Choroid plexus epithelial cell (primary cell): ENCODE measurements around the gene KIFC1.

Experiments
- DNase-seq: peaks from one replicate; pipeline ENCODE4 v3.0.0-alpha.2; 2010; ENCODE audit warnings: low read depth
- H3K4me3 ChIP-seq: 2 replicates; pipeline ENCODE4 v1.5.1; 2011; ENCODE audit warnings: low read depth, mild to moderate bottlenecking, control low read depth, low read length, moderate library complexity
- CTCF ChIP-seq: conservative IDR thresholded peaks from 2 replicates; pipeline ENCODE4 v1.5.1; 2011; ENCODE audit warnings: low read depth, mild to moderate bottlenecking, control low read depth, inconsistent platforms, low read length, moderate library complexity

KIFC1 gene

DNA sequence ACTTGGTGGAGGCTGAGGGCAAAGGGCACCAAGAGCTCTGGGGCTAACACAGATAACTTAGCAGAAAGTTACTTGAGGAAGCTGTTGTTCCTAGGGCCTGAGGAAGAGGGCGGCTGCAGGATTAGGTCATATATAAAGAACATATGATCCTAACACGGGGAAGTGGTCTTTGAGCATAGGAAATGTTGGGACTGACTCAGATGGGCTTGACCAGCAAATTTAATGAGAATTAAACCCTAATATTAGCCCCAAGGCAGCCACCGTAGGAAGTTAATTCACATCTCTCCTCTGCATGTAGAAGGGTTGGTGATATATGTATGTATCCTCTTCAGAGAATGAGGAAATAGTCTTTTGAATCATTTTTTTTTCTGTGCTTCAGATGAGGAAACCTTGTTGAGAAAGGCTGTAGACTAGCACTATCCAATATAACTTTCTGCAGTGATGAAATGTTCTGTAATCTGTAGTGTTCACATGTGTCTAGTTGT, 53.5 kb downstream of the KIFC1 start:
- no peak for TF ChIP-seq CTCF
- no peak overlapping the region for H3K4me3 ChIP-seq
- DNase-seq, result no peak

- no peak overlapping the region for H3K4me3 ChIP-seq
- DNase-seq, result no peak
- no peak for TF ChIP-seq CTCF
Measured at GRCh38 chr6:33446356-33446755, 54.7 kb downstream of the KIFC1 start.

- no peak overlapping the region for H3K4me3 ChIP-seq
- no peak for TF ChIP-seq CTCF
- peak; percentile 15 for DNase-seq
Measured at GRCh38 chr6:33450434-33450833, 58.8 kb downstream of the KIFC1 start.

DNA sequence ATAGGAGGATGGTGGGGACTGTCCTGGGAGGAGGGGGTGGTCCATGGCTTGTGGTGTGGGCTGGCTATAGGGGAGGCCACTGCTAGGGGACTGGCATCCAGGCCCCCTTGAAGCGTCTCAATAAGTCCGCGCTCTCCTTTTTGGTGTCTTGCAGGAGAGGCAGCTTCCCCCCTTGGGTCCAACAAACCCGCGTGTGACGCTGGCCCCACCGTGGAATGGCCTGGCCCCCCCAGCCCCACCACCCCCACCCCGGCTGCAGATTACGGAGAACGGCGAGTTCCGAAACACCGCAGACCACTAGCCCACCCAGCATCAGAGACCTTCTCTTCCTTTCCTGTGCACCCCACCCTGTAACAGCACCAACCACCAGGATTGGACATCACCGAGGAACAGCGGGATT, 60.0 kb downstream of the KIFC1 start:
- no peak for DNase-seq
- no peak for TF ChIP-seq CTCF
- H3K4me3 ChIP-seq, result no peak overlapping the region

DNA sequence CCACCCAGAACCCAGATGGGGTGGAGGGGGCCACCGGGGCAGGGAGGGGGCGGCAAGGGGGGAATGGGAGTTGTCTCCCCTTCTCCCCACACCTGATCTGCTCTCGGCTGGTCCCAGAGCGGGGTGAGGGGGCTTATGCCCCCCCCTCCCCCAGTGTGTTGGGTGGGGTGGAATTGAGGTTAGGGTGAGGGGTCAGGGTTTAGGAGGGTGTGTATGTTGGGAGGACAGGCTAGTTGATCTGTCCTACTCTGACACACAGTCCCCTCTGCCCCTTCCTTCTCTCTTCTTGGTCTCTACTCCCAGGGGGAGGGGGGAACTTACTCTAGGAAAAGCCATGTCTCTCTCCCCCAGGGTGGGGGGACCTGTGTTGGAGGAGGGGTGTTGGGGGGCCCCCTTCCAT, 60.9 kb downstream of the KIFC1 start:
- H3K4me3 ChIP-seq, result no peak overlapping the region
- no peak for DNase-seq
- TF ChIP-seq CTCF, result no peak

DNA sequence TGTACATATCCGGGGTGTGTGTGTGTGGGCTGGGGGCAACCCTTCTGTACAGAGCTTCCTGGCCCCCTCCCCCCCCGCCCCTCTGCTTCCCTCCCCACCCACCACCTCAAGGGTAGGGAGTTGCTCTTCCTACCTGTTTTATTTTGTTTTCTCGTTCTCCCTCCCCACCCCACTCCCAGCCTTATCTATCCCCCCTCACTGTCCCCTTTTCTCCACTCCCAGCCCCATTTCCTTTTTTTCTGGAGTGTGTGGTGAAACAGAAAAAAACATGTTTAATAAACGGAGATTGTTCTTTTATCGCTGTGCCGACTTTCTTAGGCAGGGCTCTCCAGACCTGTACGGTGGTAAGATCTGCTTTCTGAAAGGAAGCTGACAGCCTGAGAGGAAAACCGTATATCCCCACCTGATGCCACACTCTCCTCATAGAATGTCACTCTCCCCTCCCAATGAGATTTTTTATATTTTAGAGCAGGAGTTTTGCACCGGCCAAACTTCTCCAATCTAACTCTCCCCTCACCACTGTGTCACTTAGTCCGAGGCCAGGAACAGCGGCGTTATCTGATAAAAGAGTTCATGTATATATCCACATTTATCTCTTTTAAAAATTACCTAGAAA, 61.9 kb downstream of the KIFC1 start:
- DNase-seq, result peak; percentile 25
- peak overlapping the region; percentile 93 for H3K4me3 ChIP-seq
- no peak for TF ChIP-seq CTCF
